CD4-positive, alpha-beta T cell (primary cell): Measurements from ENCODE around the gene NUDT14. TPM values are rescaled to one million over a fixed set of nuclear protein-coding genes. Genes with fewer than 3 reads are reported as not detected.

Source experiments
- ATAC-seq: fragments of 200-7000 bp; cut with Tn5 transposase; one replicate; pipeline ENCODE4 v1.10.0; 2022; ENCODE audit warnings: mild to moderate bottlenecking; ENCODE audit not compliant: poor library complexity
- CTCF ChIA-PET: fragments of 350-600 bp; sonication (Branson Sonifier 250); formaldehyde crosslinking; loops from one replicate; lab custom pipeline; 2021; ENCODE audit warnings: antibody characterized with exemption, inconsistent platforms; lab: Charles Lee
- POLR2A ChIA-PET: fragments of 350-600 bp; sonication (Branson Sonifier 250); formaldehyde crosslinking; loops from one replicate; lab custom pipeline; 2021; ENCODE audit warnings: antibody characterized with exemption, inconsistent platforms; lab: Charles Lee
- DNase-seq, 14 experiments: peaks; one replicate each; pipeline ENCODE4 v3.0.0-alpha.2; 2013 to 2020; ENCODE audit warnings: mixed read lengths in 2 of 14
- H3K27ac ChIP-seq, 2 donors: one replicate each; pipeline versions ENCODE4 v1.5.1 to v1.7.0; 2013; ENCODE audit warnings: low read length in 2 of 2, low read depth in 1 of 2, mild to moderate bottlenecking in 1 of 2
- H3K27me3 ChIP-seq, 2 experiments: 1 replicate in 1 of 2; 2 replicates in 1 of 2; pipeline versions ENCODE4 v1.6.1 to v1.7.0; 2013; ENCODE audit warnings: low read length in 2 of 2, control low read depth in 1 of 2, mild to moderate bottlenecking in 1 of 2, moderate library complexity in 1 of 2; ENCODE audit not compliant: insufficient read depth in 2 of 2, control insufficient read depth in 1 of 2
- H3K36me3 ChIP-seq: one replicate; pipeline ENCODE4 v1.6.1; 2013; ENCODE audit warnings: low read length, control low read depth; ENCODE audit not compliant: insufficient read depth
- H3K4me1 ChIP-seq: one replicate; pipeline ENCODE4 v1.6.1; 2013; ENCODE audit warnings: low read length, control low read depth; ENCODE audit not compliant: insufficient read depth
- H3K4me3 ChIP-seq: one replicate; pipeline ENCODE4 v1.5.1; 2013; ENCODE audit warnings: mild to moderate bottlenecking, low read length, moderate library complexity
- H3K9me3 ChIP-seq, 2 experiments: 1 replicate in 1 of 2; 2 replicates in 1 of 2; pipeline versions ENCODE4 v1.6.1 to v1.7.0; 2013; ENCODE audit warnings: low read length in 2 of 2, mild to moderate bottlenecking in 2 of 2, control low read depth in 1 of 2, moderate library complexity in 1 of 2; ENCODE audit not compliant: control insufficient read depth in 1 of 2, insufficient read depth in 1 of 2
- H3K27ac Mint-ChIP-seq: one replicate; pipeline ENCODE4 v1.8.0; 2020; ENCODE audit warnings: mixed read lengths
- H3K27me3 Mint-ChIP-seq: one replicate; pipeline ENCODE4 v1.8.0; 2021; ENCODE audit warnings: mixed read lengths
- H3K36me3 Mint-ChIP-seq: one replicate; pipeline ENCODE4 v1.8.0; 2021; ENCODE audit warnings: low read depth, mixed read lengths
- H3K4me1 Mint-ChIP-seq: one replicate; pipeline ENCODE4 v1.8.0; 2021; ENCODE audit warnings: low read depth, mixed read lengths
- H3K4me3 Mint-ChIP-seq: one replicate; pipeline ENCODE4 v1.8.0; 2020; ENCODE audit warnings: mild to moderate bottlenecking, mixed read lengths
- H3K9me3 Mint-ChIP-seq: one replicate; pipeline ENCODE4 v1.8.0; 2020; ENCODE audit warnings: mixed read lengths
- intact Hi-C, 2 experiments: fragments of 100-400 bp; cut with DNase I in 1 of 2; cut with micrococcal nuclease in 1 of 2; formaldehyde crosslinking; loops; one replicate each; pipeline versions ENCODE4 v1.15.1 to v1.9.0; 2023 to 2025; cut with DNase I, micrococcal nuclease
- total RNA-seq, 174 experiments: library from RNA in 2 of 174; stranded (reverse) in 2 of 174; gene quantifications; one replicate each; pipeline ENCODE4 v1.2.3 and lab custom pipeline; 2021 to 2026
- TF ChIP-seq, protein P1 (sequence below): fragments of 200-600 bp; IDR thresholded peaks from one replicate; pipeline ENCODE4 v1.8.0; 2022; ENCODE audit warnings: antibody characterized with exemption, mild to moderate bottlenecking

Gene NUDT14
- total RNA-seq, 2 experiments from 2014 or later: 9.0 to 9.2 TPM

DNA sequence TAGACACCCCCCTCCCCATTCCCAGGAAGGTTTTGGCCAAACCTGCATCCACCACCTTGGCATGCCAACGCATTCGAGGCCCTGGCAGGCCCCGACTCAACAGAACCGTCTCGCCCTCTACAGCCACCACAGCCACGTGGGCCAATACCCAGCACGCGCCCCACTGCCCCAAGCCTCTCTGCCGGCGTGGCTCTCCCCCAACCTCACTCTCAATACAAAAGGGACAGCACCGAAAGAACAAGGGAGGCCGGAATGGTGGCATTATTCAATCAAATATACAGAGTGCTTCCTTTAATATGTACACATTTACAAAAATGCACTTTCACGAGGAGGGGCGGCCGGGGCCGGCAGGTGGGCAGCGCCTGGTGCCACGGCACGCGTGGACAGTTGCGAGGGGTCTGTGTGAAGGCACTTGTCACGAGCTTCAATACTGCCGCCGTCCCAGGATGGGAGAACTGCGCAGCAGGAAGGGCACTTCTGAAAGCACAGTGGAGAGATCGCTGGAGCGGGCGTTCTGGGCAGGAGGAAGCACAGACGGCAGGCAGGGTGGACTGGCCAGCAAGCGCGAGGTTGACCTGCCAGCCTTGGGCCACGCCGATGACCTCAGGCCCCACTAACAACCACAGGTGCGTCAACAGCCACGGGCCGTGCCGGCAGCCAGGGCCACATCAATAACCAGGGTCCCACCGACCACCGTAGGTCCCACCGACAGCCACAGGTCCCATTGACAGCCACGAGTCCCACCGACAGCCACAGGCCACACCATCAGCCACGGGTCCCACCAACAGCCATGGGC lies 39.4 kb downstream of the NUDT14 start:
- ChIA-PET POLR2A (no interaction called here), CTCF (no interaction called here)
- peaks cover 13 to 45% of the 10 kb centered on the region in 2 experiments for H3K9me3 ChIP-seq
- H3K27ac ChIP-seq: no peak overlapping the region
- no peaks in the 10 kb centered on the region for H3K36me3 Mint-ChIP-seq
- no peak overlapping the region for H3K27ac Mint-ChIP-seq
- H3K27me3 Mint-ChIP-seq: no peaks in the 10 kb centered on the region
- ATAC-seq (no peak), DNase-seq (peak in 1 of 14 experiments; percentile 4)
- H3K4me3 ChIP-seq: no peak overlapping the region
- H3K4me1 ChIP-seq: no peaks in the 10 kb centered on the region
- no peak overlapping the region for H3K4me3 Mint-ChIP-seq
- TF ChIP-seq, protein P1, sequence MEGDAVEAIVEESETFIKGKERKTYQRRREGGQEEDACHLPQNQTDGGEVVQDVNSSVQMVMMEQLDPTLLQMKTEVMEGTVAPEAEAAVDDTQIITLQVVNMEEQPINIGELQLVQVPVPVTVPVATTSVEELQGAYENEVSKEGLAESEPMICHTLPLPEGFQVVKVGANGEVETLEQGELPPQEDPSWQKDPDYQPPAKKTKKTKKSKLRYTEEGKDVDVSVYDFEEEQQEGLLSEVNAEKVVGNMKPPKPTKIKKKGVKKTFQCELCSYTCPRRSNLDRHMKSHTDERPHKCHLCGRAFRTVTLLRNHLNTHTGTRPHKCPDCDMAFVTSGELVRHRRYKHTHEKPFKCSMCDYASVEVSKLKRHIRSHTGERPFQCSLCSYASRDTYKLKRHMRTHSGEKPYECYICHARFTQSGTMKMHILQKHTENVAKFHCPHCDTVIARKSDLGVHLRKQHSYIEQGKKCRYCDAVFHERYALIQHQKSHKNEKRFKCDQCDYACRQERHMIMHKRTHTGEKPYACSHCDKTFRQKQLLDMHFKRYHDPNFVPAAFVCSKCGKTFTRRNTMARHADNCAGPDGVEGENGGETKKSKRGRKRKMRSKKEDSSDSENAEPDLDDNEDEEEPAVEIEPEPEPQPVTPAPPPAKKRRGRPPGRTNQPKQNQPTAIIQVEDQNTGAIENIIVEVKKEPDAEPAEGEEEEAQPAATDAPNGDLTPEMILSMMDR: no peak
- no peaks in the 10 kb centered on the region for H3K27me3 ChIP-seq
- no peaks in the 10 kb centered on the region for H3K36me3 ChIP-seq
- H3K4me1 Mint-ChIP-seq: no peaks in the 10 kb centered on the region
- intact Hi-C loops: no loop called here
- no peaks in the 10 kb centered on the region for H3K9me3 Mint-ChIP-seq

DNA sequence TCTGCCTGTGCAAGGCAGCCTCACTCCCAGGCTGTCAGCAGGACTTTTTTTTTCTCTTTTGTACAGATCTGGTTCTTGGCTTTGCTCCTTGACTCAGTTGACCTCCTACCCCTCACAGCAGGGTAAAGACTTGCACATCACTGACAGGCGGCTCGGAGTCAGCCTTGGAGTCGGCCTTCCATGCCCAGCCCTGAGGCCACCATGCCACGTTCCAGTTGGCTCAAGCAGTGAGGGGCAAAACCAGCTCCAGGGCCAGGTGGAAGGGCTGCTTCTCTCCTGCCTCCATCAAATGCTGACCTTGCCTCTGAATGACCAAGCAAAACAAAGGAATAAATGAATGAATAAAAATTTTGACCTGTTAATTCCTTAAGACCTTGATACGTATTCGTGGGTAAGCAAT lies 40.1 kb downstream of the NUDT14 start:
- Histone ChIP-seq H3K27me3 (no peaks in the 10 kb centered on the region), H3K4me3 (no peak overlapping the region), H3K27ac (no peak overlapping the region), H3K4me1 (no peaks in the 10 kb centered on the region), H3K36me3 (no peaks in the 10 kb centered on the region), H3K9me3 (peaks cover 13 to 45% of the 10 kb centered on the region in 2 experiments)
- H3K27me3 Mint-ChIP-seq: no peaks in the 10 kb centered on the region
- no peak overlapping the region for H3K4me3 Mint-ChIP-seq
- H3K27ac Mint-ChIP-seq: no peak overlapping the region
- intact Hi-C loops: no loop called here
- H3K4me1 Mint-ChIP-seq: no peaks in the 10 kb centered on the region
- ChIA-PET CTCF (no interaction called here), POLR2A (no interaction called here)
- TF ChIP-seq, protein P1: no peak
- no peak for DNase-seq
- no peak for ATAC-seq
- H3K36me3 Mint-ChIP-seq: no peaks in the 10 kb centered on the region
- no peaks in the 10 kb centered on the region for H3K9me3 Mint-ChIP-seq

DNA sequence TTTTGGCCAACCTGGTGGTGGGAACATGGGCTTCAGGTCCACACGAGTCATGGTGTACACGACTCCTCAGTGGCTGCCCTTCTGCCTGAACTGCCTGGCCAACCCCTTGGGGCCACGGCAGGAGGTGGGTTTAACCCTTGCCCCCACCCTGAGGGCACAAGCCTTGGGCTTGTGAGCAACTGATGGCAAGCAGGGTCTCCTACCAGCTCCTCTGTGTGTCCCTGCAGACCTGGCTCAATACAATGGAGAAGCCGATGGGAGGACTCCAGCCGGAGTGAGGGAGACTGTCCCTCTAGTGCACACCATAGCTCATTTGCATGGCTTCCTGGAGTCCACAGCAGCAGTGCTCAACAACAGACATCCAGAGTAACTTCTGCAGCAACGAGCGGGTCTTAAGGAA lies 40.5 kb downstream of the NUDT14 start:
- no peaks in the 10 kb centered on the region for H3K27me3 Mint-ChIP-seq
- Histone ChIP-seq H3K4me3 (no peak overlapping the region), H3K9me3 (peaks cover 13 to 45% of the 10 kb centered on the region in 2 experiments), H3K4me1 (no peaks in the 10 kb centered on the region), H3K27ac (no peak overlapping the region), H3K27me3 (no peaks in the 10 kb centered on the region), H3K36me3 (no peaks in the 10 kb centered on the region)
- H3K4me3 Mint-ChIP-seq: no peak overlapping the region
- no peaks in the 10 kb centered on the region for H3K9me3 Mint-ChIP-seq
- intact Hi-C loops: no loop called here
- no peak for DNase-seq
- no peak overlapping the region for H3K27ac Mint-ChIP-seq
- ChIA-PET POLR2A (no interaction called here), CTCF (no interaction called here)
- H3K36me3 Mint-ChIP-seq: no peaks in the 10 kb centered on the region
- H3K4me1 Mint-ChIP-seq: no peaks in the 10 kb centered on the region
- ATAC-seq: no peak
- TF ChIP-seq, protein P1: no peak
